ENCODE results near the gene PHTF2.

Gene PHTF2

DNA sequence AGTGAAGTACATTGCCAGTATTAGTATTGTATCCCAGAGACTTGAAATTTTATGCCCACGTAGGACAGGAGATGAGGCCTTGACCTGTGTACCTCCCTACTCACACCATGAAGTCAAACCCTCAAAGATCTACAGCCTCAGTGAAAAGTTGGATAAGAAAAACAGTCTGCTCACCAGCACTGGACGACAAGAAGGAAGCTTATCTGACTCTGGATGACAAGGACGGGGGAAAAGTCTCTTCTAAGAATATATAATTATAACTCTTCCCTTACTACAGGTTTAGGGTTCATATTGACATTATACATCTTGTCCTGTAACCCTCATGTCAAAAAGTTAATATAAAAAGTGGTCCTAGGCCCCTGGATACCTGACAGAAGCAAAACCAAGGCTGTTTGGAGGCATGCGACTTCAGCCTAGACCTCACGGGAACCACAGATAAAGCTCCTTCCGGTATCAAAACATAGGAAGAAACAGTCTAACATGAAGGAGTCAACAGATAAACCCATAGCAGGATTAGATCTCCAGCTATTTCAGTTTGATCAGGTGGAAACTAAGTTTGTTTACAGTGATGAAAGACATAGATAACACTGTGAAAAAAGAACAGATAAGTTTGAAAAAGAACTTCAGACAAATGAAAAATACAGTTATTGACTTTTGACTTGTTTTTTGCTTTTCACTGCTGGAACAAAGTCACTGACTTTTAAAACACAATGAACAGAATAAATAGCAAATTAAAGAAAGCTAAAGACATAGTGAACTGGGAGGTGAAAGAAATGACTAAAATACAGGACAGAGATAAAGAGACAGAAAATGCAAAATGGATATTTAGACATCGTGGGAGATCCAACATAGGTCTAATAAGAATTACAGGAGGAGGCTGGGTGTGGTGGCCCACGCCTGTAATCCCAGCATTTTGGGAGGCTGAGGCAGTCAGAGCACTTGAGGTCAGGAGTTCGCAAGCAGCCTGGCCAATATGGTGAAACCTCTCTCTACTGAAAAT is 145.9 kb downstream of the PHTF2 start:
- TF ChIP-seq, protein P1, sequence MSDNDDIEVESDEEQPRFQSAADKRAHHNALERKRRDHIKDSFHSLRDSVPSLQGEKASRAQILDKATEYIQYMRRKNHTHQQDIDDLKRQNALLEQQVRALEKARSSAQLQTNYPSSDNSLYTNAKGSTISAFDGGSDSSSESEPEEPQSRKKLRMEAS (IDR thresholded peaks at IDR 0.05) = no peak
- TF ChIP-seq NFIC (IDR thresholded peaks at IDR 0.05) = no peak
- no peak for TF ChIP-seq YY1 (IDR thresholded peaks at IDR 0.05; ENCODE audit: low read depth)
- no peak for TF ChIP-seq CEBPB (IDR thresholded peaks at IDR 0.05)
- TF ChIP-seq ZBTB7A (IDR thresholded peaks at IDR 0.05; ENCODE audit: low read depth) = no peak
- TF ChIP-seq, protein P2, sequence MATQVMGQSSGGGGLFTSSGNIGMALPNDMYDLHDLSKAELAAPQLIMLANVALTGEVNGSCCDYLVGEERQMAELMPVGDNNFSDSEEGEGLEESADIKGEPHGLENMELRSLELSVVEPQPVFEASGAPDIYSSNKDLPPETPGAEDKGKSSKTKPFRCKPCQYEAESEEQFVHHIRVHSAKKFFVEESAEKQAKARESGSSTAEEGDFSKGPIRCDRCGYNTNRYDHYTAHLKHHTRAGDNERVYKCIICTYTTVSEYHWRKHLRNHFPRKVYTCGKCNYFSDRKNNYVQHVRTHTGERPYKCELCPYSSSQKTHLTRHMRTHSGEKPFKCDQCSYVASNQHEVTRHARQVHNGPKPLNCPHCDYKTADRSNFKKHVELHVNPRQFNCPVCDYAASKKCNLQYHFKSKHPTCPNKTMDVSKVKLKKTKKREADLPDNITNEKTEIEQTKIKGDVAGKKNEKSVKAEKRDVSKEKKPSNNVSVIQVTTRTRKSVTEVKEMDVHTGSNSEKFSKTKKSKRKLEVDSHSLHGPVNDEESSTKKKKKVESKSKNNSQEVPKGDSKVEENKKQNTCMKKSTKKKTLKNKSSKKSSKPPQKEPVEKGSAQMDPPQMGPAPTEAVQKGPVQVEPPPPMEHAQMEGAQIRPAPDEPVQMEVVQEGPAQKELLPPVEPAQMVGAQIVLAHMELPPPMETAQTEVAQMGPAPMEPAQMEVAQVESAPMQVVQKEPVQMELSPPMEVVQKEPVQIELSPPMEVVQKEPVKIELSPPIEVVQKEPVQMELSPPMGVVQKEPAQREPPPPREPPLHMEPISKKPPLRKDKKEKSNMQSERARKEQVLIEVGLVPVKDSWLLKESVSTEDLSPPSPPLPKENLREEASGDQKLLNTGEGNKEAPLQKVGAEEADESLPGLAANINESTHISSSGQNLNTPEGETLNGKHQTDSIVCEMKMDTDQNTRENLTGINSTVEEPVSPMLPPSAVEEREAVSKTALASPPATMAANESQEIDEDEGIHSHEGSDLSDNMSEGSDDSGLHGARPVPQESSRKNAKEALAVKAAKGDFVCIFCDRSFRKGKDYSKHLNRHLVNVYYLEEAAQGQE (IDR thresholded peaks at IDR 0.05; ENCODE audit: low read depth) = no peak
- TF ChIP-seq, protein P3, sequence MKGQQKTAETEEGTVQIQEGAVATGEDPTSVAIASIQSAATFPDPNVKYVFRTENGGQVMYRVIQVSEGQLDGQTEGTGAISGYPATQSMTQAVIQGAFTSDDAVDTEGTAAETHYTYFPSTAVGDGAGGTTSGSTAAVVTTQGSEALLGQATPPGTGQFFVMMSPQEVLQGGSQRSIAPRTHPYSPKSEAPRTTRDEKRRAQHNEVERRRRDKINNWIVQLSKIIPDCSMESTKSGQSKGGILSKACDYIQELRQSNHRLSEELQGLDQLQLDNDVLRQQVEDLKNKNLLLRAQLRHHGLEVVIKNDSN (IDR thresholded peaks at IDR 0.05) = no peak
- no peak for TF ChIP-seq TCF12 (IDR thresholded peaks at IDR 0.05; ENCODE audit: low read depth)
- TF ChIP-seq EP300 (IDR thresholded peaks at IDR 0.05; ENCODE audit: borderline replicate concordance) = no peak
- no peak for TF ChIP-seq TEAD4 (IDR thresholded peaks at IDR 0.05)
- no peak for TF ChIP-seq EGR1 (IDR thresholded peaks at IDR 0.05)
- TF ChIP-seq RAD21 (IDR thresholded peaks at IDR 0.05; ENCODE audit: low read depth) = no peak
- no peak for TF ChIP-seq TAF1 (IDR thresholded peaks at IDR 0.05; ENCODE audit: low read depth)
- TF ChIP-seq CREB1 (IDR thresholded peaks at IDR 0.05; ENCODE audit: low read depth) = no peak
- no peak for TF ChIP-seq FOXM1 (IDR thresholded peaks at IDR 0.05; ENCODE audit: borderline replicate concordance, low read depth)

DNA sequence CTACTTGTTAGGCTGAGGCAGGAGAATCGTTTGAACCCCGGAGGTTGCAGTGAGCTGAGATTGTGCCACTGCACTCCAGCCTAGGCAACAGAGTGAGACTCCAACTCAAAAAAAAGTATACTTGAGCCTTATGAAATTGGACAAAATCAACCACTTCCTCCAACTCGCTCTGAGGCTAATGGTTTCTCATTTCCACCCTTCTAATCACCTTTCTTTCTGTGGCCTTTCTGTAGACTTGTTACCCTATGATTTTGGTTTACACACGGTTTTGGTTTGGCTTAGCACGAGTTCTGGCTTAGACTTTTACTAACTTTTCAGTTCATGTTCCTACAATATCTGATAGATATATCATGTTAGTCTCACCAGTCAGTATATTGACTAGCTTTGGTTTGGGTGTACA is 152.0 kb downstream of the PHTF2 start:
- TF ChIP-seq TCF12 (IDR thresholded peaks at IDR 0.05; ENCODE audit: low read depth) = no peak
- TF ChIP-seq, protein P3 (IDR thresholded peaks at IDR 0.05) = no peak
- no peak for TF ChIP-seq ZBTB7A (IDR thresholded peaks at IDR 0.05; ENCODE audit: low read depth)
- TF ChIP-seq NFIC (IDR thresholded peaks at IDR 0.05) = no peak
- TF ChIP-seq, protein P2 (IDR thresholded peaks at IDR 0.05; ENCODE audit: low read depth) = no peak
- TF ChIP-seq YY1 (IDR thresholded peaks at IDR 0.05; ENCODE audit: low read depth) = no peak
- no peak for TF ChIP-seq FOXM1 (IDR thresholded peaks at IDR 0.05; ENCODE audit: borderline replicate concordance, low read depth)
- TF ChIP-seq CREB1 (IDR thresholded peaks at IDR 0.05; ENCODE audit: low read depth) = no peak
- TF ChIP-seq TEAD4 (IDR thresholded peaks at IDR 0.05) = no peak
- TF ChIP-seq EGR1 (IDR thresholded peaks at IDR 0.05) = no peak
- no peak for TF ChIP-seq EP300 (IDR thresholded peaks at IDR 0.05; ENCODE audit: borderline replicate concordance)
- TF ChIP-seq TAF1 (IDR thresholded peaks at IDR 0.05; ENCODE audit: low read depth) = no peak
- no peak for TF ChIP-seq CEBPB (IDR thresholded peaks at IDR 0.05)
- TF ChIP-seq, protein P1 (IDR thresholded peaks at IDR 0.05) = no peak

DNA sequence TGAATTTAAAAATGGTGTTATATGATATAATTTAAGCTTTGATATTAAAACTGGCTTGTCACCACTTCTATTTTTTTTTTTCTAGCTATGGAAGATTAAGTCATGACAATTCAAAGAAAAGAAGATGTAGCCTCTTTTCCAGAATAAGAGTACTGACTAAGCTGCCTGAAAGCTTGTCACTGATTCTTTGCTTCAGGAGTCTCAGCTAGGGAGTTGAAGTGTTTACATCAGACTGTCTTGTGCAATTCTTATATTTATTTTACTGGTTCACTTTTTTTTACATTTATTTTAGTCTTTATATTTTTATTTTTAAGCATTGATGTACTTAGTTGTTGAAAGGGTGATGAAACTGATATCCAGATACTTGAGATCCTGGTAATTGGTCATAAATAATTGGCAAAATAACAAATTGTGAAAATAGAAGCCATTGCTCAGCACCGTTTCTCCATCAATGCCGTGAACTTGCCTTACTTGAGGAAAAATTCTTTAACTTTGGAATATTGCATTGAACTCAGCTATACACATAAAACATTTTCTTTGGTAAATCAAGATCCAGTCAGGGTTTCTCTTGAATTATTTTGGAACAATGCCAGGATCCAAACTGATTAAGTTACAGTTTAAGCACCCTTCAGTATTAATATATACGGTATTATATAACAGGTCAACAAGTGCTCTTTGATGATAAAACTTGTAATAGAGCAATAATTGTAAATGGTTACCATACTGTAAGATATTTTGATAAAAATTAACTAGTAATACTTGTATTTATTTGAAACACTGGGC is 156.4 kb downstream of the PHTF2 start:
- TF ChIP-seq RAD21 (IDR thresholded peaks at IDR 0.05; ENCODE audit: low read depth) (no peak), CEBPB (IDR thresholded peaks at IDR 0.05) (no peak), EGR1 (IDR thresholded peaks at IDR 0.05) (no peak), CREB1 (IDR thresholded peaks at IDR 0.05; ENCODE audit: low read depth) (no peak), TEAD4 (IDR thresholded peaks at IDR 0.05) (no peak), TCF12 (IDR thresholded peaks at IDR 0.05; ENCODE audit: low read depth) (no peak), NFIC (IDR thresholded peaks at IDR 0.05) (no peak), EP300 (IDR thresholded peaks at IDR 0.05; ENCODE audit: borderline replicate concordance) (no peak)
- TF ChIP-seq, protein P1 (IDR thresholded peaks at IDR 0.05) = no peak

DNA sequence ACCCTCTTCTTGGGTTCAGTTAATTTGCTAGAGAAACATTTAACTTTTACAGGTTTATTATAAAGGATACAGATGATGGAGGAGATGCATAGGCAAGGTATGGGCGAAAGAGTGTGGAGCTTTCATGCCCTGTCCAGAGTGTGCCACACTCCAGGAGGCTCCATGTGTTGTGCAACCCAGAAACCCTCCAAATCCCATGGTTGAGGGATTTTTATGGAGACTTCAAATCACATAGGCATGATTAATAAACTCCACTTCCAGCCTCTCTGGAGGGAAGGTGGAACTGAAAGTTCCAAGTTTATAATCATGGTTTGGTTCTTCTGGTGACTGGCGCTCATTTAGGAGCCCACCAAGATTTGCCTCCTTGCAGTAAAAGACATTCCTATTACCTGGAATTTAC is 159.9 kb downstream of the PHTF2 start:
- TF ChIP-seq EGR1 (IDR thresholded peaks at IDR 0.05) (no peak), RAD21 (IDR thresholded peaks at IDR 0.05; ENCODE audit: low read depth) (no peak), FOXM1 (IDR thresholded peaks at IDR 0.05; ENCODE audit: borderline replicate concordance, low read depth) (no peak), CREB1 (IDR thresholded peaks at IDR 0.05; ENCODE audit: low read depth) (no peak), EP300 (IDR thresholded peaks at IDR 0.05; ENCODE audit: borderline replicate concordance) (no peak), CEBPB (IDR thresholded peaks at IDR 0.05) (peak; percentile 45; the same call in 1 of the 2 replicates)
- TF ChIP-seq, protein P1 (IDR thresholded peaks at IDR 0.05) = no peak
